Endothelial cell of umbilical vein (primary cell): Measurements from ENCODE around the gene KLHL41. TPM values are rescaled to one million over a fixed set of nuclear protein-coding genes. Genes with fewer than 3 reads are reported as not detected.
A peak's percentile ranks its signal among the peaks of the same experiment; 100 is the strongest.
"Not testable (repeated sequence)": the region's sequence is repeated elsewhere in the genome, so short reads cannot be mapped to it uniquely, and the experiment has no call there.

ENCODE experiments used
- BruUV-seq: library from RNA; stranded (reverse); fragments of 400-500 nt; replicated peaks from 2 replicates; lab custom pipeline; 2021; lab: Mats Ljungman, UMichigan
- CTCF ChIA-PET: fragments of 300-600, 350-600 bp; sonication (Branson Sonifier 250); formaldehyde crosslinking; loops from one replicate; lab custom pipeline; 2021; ENCODE audit warnings: antibody characterized with exemption, inconsistent platforms; lab: Charles Lee
- POLR2A ChIA-PET: fragments of 300-600, 350-600 bp; sonication (Branson Sonifier 250); formaldehyde crosslinking; loops from one replicate; lab custom pipeline; 2021; ENCODE audit warnings: antibody characterized with exemption, inconsistent platforms; lab: Charles Lee
- DNase-seq: peaks from one replicate; pipeline ENCODE4 v3.0.0-alpha.2; 2011; ENCODE audit warnings: low read depth, low spot score
- FAIRE-seq: peaks from 2 replicates; lab custom pipeline; 2011; peaks lifted over from hg19 to GRCh38; lab: Jason Lieb, UNC
- H2AFZ ChIP-seq: 2 replicates; pipeline ENCODE4 v1.6.0; 2012; ENCODE audit warnings: low read depth, low read length, control low read depth, inconsistent platforms
- H3K27ac ChIP-seq: 2 replicates; pipeline ENCODE4 v1.5.1; 2011; ENCODE audit warnings: low read depth, mild to moderate bottlenecking, control low read depth, low read length, moderate library complexity; ENCODE audit not compliant: insufficient read depth
- H3K27me3 ChIP-seq, 2 experiments: 2 replicates each; pipeline versions ENCODE4 v1.6.0 to v1.6.1; 2011; ENCODE audit warnings: low read length in 2 of 2, mixed read lengths in 1 of 2; ENCODE audit not compliant: control insufficient read depth in 2 of 2, insufficient read depth in 2 of 2
- H3K36me3 ChIP-seq, 2 experiments: 2 replicates in 1 of 2; 3 replicates in 1 of 2; pipeline ENCODE4 v1.5.1; 2011; ENCODE audit warnings: low read length in 2 of 2, mild to moderate bottlenecking in 1 of 2, moderate library complexity in 1 of 2; ENCODE audit not compliant: control insufficient read depth in 2 of 2, insufficient read depth in 2 of 2; ENCODE audit errors: extremely low read depth in 1 of 2
- H3K4me1 ChIP-seq: 3 replicates; pipeline ENCODE4 v1.5.1; 2011; ENCODE audit warnings: mild to moderate bottlenecking, low read length; ENCODE audit not compliant: control insufficient read depth, insufficient read depth; ENCODE audit errors: extremely low read depth
- H3K4me2 ChIP-seq: 2 replicates; pipeline ENCODE4 v1.6.1; 2011; ENCODE audit warnings: low read length, control low read depth, mixed read lengths; ENCODE audit not compliant: insufficient read depth
- H3K4me3 ChIP-seq, 3 experiments: fragments of 200-600 bp in 1 of 3; sonication (generic), shearing (Covaris generic) in 1 of 3; replicated peaks in 1 of 3; 2 replicates each; pipeline ENCODE4 v1.5.1; 2011 to 2016; ENCODE audit warnings: control low read depth in 3 of 3, low read length in 3 of 3, mild to moderate bottlenecking in 2 of 3, inconsistent platforms in 1 of 3, low read depth in 1 of 3, moderate library complexity in 1 of 3; ENCODE audit not compliant: insufficient read depth in 1 of 3
- H3K79me2 ChIP-seq: 2 replicates; pipeline ENCODE4 v1.6.0; 2012; ENCODE audit warnings: low read length, inconsistent platforms; ENCODE audit not compliant: control insufficient read depth, insufficient read depth
- H3K9ac ChIP-seq: replicated peaks from 2 replicates; pipeline ENCODE3; 2011; ENCODE audit warnings: low read length, control low read depth; ENCODE audit not compliant: insufficient read depth; ENCODE audit errors: extremely low read depth
- H3K9me1 ChIP-seq: replicated peaks from 3 replicates; pipeline ENCODE4 v1.6.0; 2011; ENCODE audit warnings: mild to moderate bottlenecking, low read length; ENCODE audit not compliant: control insufficient read depth, insufficient read depth; ENCODE audit errors: extremely low read depth
- H3K9me3 ChIP-seq: replicated peaks from 2 replicates; pipeline ENCODE4 v1.5.1; 2012; ENCODE audit warnings: low read length, inconsistent platforms; ENCODE audit not compliant: control insufficient read depth, insufficient read depth
- H4K20me1 ChIP-seq: replicated peaks from 2 replicates; pipeline ENCODE3; 2011; ENCODE audit warnings: mild to moderate bottlenecking, low read length; ENCODE audit not compliant: control insufficient read depth, insufficient read depth; ENCODE audit errors: extremely low read depth
- EZH2 ChIP-seq: IDR thresholded peaks from 2 replicates; pipeline ENCODE4 v1.6.1; 2012; ENCODE audit warnings: borderline replicate concordance, low read depth, mild to moderate bottlenecking, moderate library complexity, low read length, inconsistent platforms; ENCODE audit not compliant: severe bottlenecking
- FOS ChIP-seq: IDR thresholded peaks from 2 replicates; pipeline ENCODE4 v1.6.1; 2011; ENCODE audit warnings: mild to moderate bottlenecking, low read length, moderate library complexity, borderline replicate concordance; ENCODE audit not compliant: insufficient read depth
- JUN ChIP-seq: IDR thresholded peaks from 2 replicates; pipeline ENCODE4 v1.6.1; 2011; ENCODE audit warnings: borderline replicate concordance, low read depth; ENCODE audit not compliant: insufficient read length, insufficient read depth
- MYC ChIP-seq: IDR thresholded peaks from one replicate; pipeline ENCODE4 v1.6.1; 2011; ENCODE audit warnings: mild to moderate bottlenecking, low read depth, low read length
- POLR2A ChIP-seq: IDR thresholded peaks from 2 replicates; pipeline ENCODE4 v1.6.1; 2012; ENCODE audit warnings: low read depth, mild to moderate bottlenecking, control low read depth, low read length
- POLR2AphosphoS5 ChIP-seq: IDR thresholded peaks from 2 replicates; pipeline ENCODE4 v1.6.1; 2012; ENCODE audit warnings: low read depth, mild to moderate bottlenecking, control low read depth, low read length, moderate library complexity; ENCODE audit not compliant: insufficient read depth
- dilution Hi-C: fragments of 300-500 bp; cut with MboI; formaldehyde crosslinking; loops from one replicate; pipeline ENCODE4 v1.15.0; 2019; ENCODE audit warnings: low sequenced_read_pairs; ENCODE audit not compliant: extremely low pct_ligation_motif_present
- intact Hi-C: fragments of 100-400 bp; cut with micrococcal nuclease; formaldehyde crosslinking; loops from one replicate; pipeline ENCODE4 v1.10.0; 2022
- polyA plus RNA-seq, 4 experiments: library from polyadenylated mRNA; depleted of rRNA in 3 of 4; stranded (reverse) in 3 of 4; unstranded in 1 of 4; fragments of >200 nt; gene quantifications; 2 replicates each; pipeline versions ENCODE4 v1.2.1 to v1.2.3, GENCODE V29; 2011 to 2012; ENCODE audit warnings: missing spikeins in 1 of 4
- total RNA-seq: library from RNA; stranded (reverse); gene quantifications from 2 replicates; pipeline ENCODE4 v1.2.3, GENCODE V29; 2021
- TF ChIP-seq, protein P1 (sequence below), 2 donors: IDR thresholded peaks; 1 replicate in 1 of 2; 2 replicates in 1 of 2; pipeline ENCODE4 v1.5.1; 2011; ENCODE audit warnings: low read length in 2 of 2, mild to moderate bottlenecking in 2 of 2, moderate library complexity in 2 of 2, control low read depth in 1 of 2, inconsistent platforms in 1 of 2, low read depth in 1 of 2; ENCODE audit not compliant: insufficient read depth in 1 of 2; ENCODE audit errors: extremely low read depth in 1 of 2

Gene KLHL41
- total and polyA plus RNA-seq, 2 donors (not counting 3 experiments of a cell fraction or from before 2014, with no cell fraction given), result 0.08 to 0.73 TPM

DNA sequence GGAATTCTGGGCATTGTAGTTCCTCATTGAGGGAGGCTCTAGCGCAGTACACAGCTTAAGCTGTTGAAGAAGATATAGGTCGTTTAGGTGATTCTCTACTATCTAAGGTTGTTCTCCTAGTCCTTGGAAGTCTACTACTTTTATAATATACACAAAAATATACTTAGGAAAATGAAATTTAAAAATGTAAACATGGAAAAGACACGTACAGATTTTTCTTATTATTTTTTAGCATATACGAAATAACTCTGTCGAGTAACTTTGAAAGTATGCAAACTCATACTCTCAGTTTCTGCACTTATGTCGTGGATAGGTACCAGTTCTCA lies 64.4 kb downstream of the KLHL41 start:
- no peak for DNase-seq
- Histone ChIP-seq H4K20me1 (no peaks in the 10 kb centered on the region), H3K9me1 (no peaks in the 10 kb centered on the region), H3K9me3 (no peaks in the 10 kb centered on the region), H3K79me2 (peaks cover 17% of the 10 kb centered on the region), H3K27ac (no peak overlapping the region), H3K4me2 (peak overlapping the region; percentile 77), H3K4me1 (peaks cover 2% of the 10 kb centered on the region), H2AFZ (no peak overlapping the region), H3K4me3 (peak overlapping the region in 2 of 3 experiments; percentile 76 to 95), H3K9ac (no peak overlapping the region), H3K27me3 (no peaks in the 10 kb centered on the region), H3K36me3 (no peaks in the 10 kb centered on the region)
- BruUV-seq, result no TSS peak
- CTCF ChIA-PET, result interaction anchor here (1.0 to 1.6 kb wide), 2 partner anchors 8 to 94 kb away, joined by 3 read pairs; partner anchors contain the start of gene BBS5
- dilution Hi-C loops (no loop called here), intact Hi-C loops (loop anchor here (1.0 to 5.0 kb wide), 3 partner anchors 10 to 118 kb away; partner anchors contain the start of genes BBS5, CFAP210, PHOSPHO2 and PPIG)
- TF ChIP-seq POLR2AphosphoS5, result no peak
- no peak for TF ChIP-seq MYC
- TF ChIP-seq JUN, result no peak
- TF ChIP-seq FOS, result no peak
- TF ChIP-seq EZH2, result no peak
- TF ChIP-seq, protein P1, sequence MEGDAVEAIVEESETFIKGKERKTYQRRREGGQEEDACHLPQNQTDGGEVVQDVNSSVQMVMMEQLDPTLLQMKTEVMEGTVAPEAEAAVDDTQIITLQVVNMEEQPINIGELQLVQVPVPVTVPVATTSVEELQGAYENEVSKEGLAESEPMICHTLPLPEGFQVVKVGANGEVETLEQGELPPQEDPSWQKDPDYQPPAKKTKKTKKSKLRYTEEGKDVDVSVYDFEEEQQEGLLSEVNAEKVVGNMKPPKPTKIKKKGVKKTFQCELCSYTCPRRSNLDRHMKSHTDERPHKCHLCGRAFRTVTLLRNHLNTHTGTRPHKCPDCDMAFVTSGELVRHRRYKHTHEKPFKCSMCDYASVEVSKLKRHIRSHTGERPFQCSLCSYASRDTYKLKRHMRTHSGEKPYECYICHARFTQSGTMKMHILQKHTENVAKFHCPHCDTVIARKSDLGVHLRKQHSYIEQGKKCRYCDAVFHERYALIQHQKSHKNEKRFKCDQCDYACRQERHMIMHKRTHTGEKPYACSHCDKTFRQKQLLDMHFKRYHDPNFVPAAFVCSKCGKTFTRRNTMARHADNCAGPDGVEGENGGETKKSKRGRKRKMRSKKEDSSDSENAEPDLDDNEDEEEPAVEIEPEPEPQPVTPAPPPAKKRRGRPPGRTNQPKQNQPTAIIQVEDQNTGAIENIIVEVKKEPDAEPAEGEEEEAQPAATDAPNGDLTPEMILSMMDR (IDR thresholded peaks at IDR 0.05; ENCODE audit: extremely low read depth in 1 of 2, insufficient read depth in 1 of 2, low read depth in 1 of 2, low read length in 2 of 2), result no peak
- TF ChIP-seq POLR2A, result no peak
- FAIRE-seq, result no peak
- POLR2A ChIA-PET, result interaction anchor here (1.5 kb wide), 1 partner anchor 11 kb away, joined by 8 read pairs; the partner anchor contains the start of gene PPIG

DNA sequence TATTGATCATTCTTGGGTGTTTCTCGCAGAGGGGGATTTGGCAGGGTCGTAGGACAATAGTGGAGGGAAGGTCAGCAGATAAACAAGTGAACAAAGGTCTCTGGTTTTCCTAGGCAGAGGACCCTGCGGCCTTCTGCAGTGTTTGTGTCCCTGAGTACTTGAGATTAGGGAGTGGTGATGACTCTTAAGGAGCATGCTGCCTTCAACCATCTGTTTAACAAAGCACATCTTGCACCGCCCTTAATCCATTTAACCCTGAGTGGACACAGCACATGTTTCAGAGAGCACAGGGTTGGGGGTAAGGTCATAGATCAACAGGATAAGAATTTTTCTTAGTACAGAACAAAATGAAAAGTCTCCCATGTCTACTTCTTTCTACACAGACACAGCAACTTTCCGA lies 65.0 kb downstream of the KLHL41 start:
- H3K79me2 ChIP-seq, result peaks cover 17% of the 10 kb centered on the region
- H4K20me1 ChIP-seq, BruUV-seq, FAIRE-seq, H3K36me3 ChIP-seq, H3K27ac ChIP-seq, POLR2A ChIA-PET, H2AFZ ChIP-seq, H3K9ac ChIP-seq, H3K9me1 ChIP-seq, H3K9me3 ChIP-seq, H3K4me2 ChIP-seq, dilution Hi-C loops, CTCF ChIA-PET, H3K27me3 ChIP-seq, H3K4me1 ChIP-seq, DNase-seq, H3K4me3 ChIP-seq: not testable (repeated sequence)
- intact Hi-C loops, result loop anchor here (5.0 kb wide), 2 partner anchors 97 to 118 kb away; partner anchors contain the start of genes BBS5, CFAP210 and PHOSPHO2

DNA sequence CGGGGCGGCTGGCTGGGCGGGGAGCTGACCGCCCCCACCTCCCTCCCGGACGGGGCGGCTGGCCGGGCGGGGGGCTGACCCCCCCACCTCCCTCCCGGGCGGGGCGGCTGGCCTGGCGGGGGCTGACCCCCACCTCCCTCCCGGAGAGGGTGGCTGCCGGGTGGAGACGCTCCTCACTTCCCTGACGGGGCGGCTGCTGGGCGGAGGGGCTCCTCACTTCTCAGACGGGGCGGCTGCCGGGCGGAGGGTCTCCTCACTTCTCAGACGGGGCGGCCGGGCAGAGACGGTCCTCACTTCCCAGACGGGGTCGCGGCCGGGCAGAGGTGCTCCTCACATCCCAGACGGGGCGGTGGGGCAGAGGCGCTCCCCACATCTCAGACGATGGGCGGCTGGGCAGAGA lies 65.8 kb downstream of the KLHL41 start:
- BruUV-seq, dilution Hi-C loops, H3K4me2 ChIP-seq: not testable (repeated sequence)

More for the DNA sequence above, 65.8 kb downstream of the KLHL41 start:
- H3K27me3 ChIP-seq, H3K9me1 ChIP-seq, H2AFZ ChIP-seq, DNase-seq, H4K20me1 ChIP-seq, H3K9ac ChIP-seq, FAIRE-seq, H3K4me1 ChIP-seq, CTCF ChIA-PET, H3K4me3 ChIP-seq, H3K36me3 ChIP-seq, H3K27ac ChIP-seq, POLR2A ChIA-PET, intact Hi-C loops, H3K9me3 ChIP-seq: not testable (repeated sequence)
- H3K79me2 ChIP-seq, result peaks cover 17% of the 10 kb centered on the region
